ENCODE measurements around the gene TIAM1.

DNA sequence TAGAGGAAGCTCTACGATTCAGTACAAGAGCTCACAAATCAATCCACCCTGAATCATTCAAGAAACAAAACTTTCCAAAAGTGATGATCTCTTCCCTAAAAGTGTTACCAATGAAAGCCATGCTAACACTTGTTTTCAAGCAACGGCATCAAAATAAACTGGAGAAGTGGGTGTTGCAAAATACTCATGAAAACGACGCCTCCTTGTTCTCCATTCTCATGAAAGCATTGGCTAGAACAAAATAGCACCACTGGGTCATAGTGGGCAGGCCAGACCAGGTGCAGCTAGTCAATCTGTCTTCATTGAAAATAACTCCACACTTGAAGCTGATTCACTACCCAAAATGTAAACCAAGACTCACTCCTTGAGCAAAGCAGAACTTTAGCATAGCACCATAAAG, 4.3 kb downstream of the TIAM1 start:
- no peak for TF ChIP-seq POLR2A (IDR thresholded peaks at IDR 0.05; ENCODE audit: extremely low read depth, insufficient read length)
- TF ChIP-seq, protein P1, sequence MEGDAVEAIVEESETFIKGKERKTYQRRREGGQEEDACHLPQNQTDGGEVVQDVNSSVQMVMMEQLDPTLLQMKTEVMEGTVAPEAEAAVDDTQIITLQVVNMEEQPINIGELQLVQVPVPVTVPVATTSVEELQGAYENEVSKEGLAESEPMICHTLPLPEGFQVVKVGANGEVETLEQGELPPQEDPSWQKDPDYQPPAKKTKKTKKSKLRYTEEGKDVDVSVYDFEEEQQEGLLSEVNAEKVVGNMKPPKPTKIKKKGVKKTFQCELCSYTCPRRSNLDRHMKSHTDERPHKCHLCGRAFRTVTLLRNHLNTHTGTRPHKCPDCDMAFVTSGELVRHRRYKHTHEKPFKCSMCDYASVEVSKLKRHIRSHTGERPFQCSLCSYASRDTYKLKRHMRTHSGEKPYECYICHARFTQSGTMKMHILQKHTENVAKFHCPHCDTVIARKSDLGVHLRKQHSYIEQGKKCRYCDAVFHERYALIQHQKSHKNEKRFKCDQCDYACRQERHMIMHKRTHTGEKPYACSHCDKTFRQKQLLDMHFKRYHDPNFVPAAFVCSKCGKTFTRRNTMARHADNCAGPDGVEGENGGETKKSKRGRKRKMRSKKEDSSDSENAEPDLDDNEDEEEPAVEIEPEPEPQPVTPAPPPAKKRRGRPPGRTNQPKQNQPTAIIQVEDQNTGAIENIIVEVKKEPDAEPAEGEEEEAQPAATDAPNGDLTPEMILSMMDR (IDR thresholded peaks at IDR 0.05; ENCODE audit: low read depth, low read length), result no peak
- no peak for TF ChIP-seq MYC (IDR thresholded peaks at IDR 0.05; ENCODE audit: low read depth, low read length)
- TF ChIP-seq, protein P2, sequence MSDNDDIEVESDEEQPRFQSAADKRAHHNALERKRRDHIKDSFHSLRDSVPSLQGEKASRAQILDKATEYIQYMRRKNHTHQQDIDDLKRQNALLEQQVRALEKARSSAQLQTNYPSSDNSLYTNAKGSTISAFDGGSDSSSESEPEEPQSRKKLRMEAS (IDR thresholded peaks at IDR 0.05; ENCODE audit: low read depth, low read length), result no peak
